Renal cortex interstitium (tissue), 11 donors: Measurements from ENCODE around the gene CGB2. TPM values are rescaled to one million over a fixed set of nuclear protein-coding genes. Genes with fewer than 3 reads are reported as not detected.
A peak's percentile ranks its signal among the peaks of the same experiment; 100 is the strongest.
"Not testable (repeated sequence)": the region's sequence is repeated elsewhere in the genome, so short reads cannot be mapped to it uniquely, and the experiment has no call there.

Experiments
- DNase-seq, 11 donors: peaks; one replicate each; pipeline ENCODE4 v3.0.0-alpha.2; 2013; ENCODE audit warnings: low read depth in 9 of 11, low spot score in 4 of 11; ENCODE audit errors: extremely low read depth in 1 of 11
- polyA plus RNA-seq, 3 donors: library from polyadenylated mRNA; unstranded; fragments of 120-200 nt; gene quantifications; one replicate each; pipeline ENCODE4 v1.2.1, GENCODE V29; 2013; ENCODE audit not compliant: insufficient read length in 3 of 3

CGB2 gene
- polyA plus RNA-seq, 3 donors: not detected

DNA sequence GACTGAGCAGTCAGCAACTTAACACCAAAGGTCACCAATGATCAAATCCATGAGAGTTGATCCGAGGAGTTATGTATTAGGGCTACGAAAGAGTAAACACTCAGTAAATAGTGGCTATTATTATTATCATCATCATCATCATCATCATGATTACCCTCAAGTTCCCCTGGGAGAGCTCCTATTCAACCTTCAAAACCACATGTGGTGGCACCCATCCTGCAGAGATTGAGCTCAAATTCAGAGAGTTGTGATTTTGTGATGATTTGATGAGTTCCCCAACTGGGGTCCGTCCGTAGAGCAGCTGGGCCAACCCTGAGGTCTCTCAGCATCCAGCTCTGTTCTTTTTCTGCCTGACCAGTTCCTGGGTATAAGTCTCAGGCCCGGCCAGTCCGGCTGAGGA is 6.6 kb upstream of the CGB2 start:
- not testable (repeated sequence) for DNase-seq

- DNase-seq: not testable (repeated sequence)
Observed at GRCh38 chr19:49025599-49025998, 6.1 kb upstream of the CGB2 start.

DNA sequence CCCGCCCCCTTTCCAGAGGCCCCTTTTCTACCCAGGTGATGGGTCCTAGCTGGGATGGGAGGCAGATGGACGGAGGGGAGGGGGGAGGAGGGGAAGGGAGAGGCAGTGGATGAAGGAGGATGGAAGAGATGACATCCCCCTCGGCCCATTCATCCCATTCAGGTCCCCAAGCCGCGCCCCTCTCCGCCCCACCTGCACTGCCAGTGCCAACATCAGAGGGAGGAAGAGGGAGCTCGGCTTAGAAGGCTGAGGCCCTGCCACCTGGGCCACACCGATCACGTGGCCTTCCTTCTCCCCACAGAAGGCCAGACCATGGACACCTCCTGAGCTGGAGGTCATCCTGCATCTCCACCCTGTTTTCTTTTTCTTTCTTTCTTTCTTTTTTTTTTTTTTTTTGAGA is 3.0 kb upstream of the CGB2 start:
- not testable (repeated sequence) for DNase-seq

DNA sequence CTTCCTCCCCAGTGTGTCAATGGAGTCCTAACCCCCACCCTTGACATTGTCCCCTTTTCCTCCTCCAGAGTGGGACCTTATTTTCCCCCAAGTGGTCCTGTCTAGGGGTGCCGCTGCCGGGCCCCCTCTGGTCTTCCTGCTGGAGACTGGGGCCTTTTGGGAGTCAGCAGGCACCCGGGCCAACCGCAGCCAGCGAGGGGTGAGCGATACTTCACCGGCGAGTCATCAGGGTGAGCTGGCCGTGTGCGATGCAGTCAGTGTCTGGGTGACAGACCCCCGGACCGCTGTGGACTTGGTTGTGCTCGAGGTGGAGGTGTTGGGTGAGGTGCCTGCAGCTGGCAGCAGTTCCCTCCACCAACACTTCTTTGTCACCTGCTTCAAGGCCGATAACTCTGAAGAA is 1.9 kb upstream of the CGB2 start:
- DNase-seq: not testable (repeated sequence)

DNA sequence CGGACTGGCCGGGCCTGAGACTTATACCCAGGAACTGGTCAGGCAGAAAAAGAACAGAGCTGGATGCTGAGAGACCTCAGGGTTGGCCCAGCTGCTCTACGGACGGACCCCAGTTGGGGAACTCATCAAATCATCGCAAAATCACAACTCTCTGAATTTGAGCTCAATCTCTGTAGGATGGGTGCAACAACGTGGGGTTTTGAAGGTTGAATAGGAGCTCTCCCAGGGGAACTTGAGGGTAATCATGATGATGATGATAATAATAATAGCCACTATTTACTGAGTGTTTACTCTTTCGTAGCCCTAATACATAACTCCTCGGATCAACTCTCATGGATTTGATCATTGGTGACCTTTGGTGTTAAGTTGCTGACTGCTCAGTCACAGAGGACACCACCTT is 1.4 kb upstream of the CGB2 start:
- not testable (repeated sequence) for DNase-seq

DNA sequence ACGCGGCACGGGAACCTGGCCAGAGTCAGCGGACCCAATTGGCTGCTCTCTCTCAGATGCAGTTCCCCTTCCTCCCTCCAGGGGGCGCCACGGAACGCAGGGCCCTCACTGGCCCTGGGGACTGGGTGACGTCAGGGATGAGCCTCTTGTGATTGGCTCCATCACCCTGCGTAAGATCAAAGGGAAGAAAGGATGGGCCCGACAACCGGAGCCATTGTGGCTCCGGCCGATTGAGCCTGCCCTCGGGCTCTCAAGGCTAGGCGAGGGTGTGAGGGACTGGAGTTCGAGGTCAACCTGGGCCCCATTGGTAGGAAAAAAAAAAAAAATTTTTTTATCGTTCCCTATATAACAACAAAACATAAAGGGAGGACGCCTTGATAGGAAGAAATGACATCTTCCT is 5.1 kb downstream of the CGB2 start, which contains the start of gene CGB1:
Gene CGB1, minus strand, starts transcription at position 81 of the 400 bp plus-strand sequence. CDS start 184 bp downstream, outside the sequence.
- not testable (repeated sequence) for DNase-seq

DNA sequence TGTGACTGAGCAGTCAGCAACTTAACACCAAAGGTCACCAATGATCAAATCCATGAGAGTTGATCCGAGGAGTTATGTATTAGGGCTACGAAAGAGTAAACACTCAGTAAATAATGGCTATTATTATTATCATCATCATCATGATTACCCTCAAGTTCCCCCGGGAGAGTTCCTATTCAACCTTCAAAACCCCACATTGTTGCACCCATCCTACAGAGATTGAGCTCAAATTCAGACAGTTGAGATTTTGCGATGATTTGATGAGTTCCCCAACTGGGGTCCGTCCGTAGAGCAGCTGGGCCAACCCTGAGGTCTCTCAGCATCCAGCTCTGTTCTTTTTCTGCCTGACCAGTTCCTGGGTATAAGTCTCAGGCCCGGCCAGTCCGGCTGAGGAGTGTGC is 6.4 kb downstream of the CGB2 start:
- DNase-seq: not testable (repeated sequence)

DNA sequence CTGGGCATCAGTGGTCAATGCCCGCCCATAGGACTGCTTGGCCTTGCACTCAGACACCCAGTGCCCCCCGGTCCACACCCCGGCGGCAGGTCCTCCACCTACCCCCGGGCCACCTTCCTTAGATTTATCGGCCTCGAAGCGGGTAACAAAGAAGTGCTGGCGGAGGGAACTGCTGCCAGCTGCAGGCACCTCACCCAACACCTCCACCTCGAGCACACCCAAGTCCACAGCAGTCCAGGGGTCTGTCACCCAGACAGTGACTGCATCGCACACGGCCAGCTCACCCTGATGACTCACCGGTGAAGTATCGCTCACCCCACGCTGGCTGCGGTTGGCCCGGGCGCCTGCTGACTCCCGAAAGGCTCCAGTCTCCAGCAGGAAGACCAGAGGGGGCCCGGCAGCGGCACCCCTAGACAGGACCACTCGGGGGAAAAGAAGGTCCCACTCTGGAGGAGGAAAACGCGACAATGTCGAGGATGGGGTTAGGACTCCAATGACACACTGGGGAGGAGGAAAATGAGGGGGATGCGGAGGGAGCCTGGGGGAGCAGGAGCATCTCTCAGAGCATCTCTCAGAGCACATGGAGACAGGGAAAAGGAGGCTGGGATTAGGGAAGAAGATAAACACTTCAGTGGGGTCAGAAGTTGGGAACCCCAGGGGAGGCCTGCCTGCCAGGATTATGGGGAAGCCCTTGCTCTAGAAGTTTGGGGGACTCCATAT is 7.0 kb downstream of the CGB2 start:
- not testable (repeated sequence) for DNase-seq

GRCh38 chr19:49039736-49040135 is 8.0 kb downstream of the CGB2 start:
- DNase-seq: not testable (repeated sequence)

DNA sequence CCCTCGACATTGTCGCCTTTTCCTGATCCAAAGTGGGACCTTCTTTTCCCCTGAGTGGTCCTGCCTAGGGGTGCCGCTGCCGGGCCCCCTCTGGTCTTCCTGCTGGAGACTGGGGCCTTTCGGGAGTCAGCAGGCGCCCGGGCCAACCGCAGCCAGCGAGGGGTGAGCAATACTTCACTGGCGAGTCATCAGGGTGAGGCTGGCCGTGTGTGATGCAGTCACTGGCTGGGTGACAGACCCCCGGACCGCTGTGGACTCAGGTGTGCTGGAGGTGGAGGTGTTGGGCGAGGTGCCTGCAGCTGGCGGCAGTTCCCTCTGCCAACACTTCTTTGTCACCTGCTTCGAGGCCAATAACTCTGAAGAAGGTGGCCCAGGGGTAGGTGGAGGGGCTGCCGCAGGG is 10.5 kb downstream of the CGB2 start:
- no peak for DNase-seq

- not testable (repeated sequence) for DNase-seq
Observed at GRCh38 chr19:49042666-49043065, 11.0 kb downstream of the CGB2 start.

- DNase-seq: not testable (repeated sequence)
Observed at GRCh38 chr19:49043548-49043947, 11.9 kb downstream of the CGB2 start, which contains the start of gene CGB5. TSS of gene CGB5 (plus strand) at chr19:49043848. CDS start at chr19:49044210, 362 bp downstream.

DNA sequence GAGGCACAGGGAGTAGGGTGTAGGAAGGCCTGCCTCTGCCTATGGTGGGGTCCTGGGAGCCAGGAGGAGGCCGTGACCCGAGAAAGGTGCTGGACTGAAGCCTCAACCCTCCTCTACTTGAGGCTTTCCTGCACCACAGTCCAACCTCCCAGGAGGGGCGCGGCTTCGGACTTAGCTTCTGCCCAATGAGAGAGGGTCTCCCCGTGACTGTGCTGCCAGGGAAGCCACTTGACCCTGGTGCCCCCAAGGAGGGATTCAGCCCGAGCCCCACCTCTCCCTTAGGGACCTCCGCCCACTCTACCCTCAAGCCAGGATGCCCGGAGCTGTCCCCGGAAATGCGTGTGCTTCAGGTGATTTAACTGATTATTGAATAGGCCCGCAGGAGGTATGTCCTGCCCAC is 17.3 kb downstream of the CGB2 start, which contains the start of gene CGB8:
Gene CGB8, minus strand, starts transcription at position 101 of the 400 bp plus-strand sequence. CDS start 372 bp downstream, outside the sequence.
- DNase-seq: not testable (repeated sequence)

DNA sequence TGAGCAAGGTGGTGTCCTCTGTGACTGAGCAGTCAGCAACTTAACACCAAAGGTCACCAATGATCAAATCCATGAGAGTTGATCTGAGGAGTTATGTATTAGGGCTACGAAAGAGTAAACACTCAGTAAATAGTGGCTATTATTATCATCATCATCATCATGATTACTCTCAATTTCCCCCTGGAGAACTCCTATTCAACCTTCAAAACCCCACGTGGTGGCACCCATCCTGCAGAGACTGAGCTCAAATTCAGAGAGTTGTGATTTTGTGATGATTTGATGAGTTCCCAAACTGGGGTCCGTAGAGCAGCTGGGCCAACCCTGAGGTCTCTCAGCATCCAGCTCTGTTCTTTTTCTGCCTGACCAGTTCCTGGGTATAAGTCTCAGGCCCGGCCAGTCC is 18.1 kb downstream of the CGB2 start:
- DNase-seq: not testable (repeated sequence)

- DNase-seq: not testable (repeated sequence)
Observed at GRCh38 chr19:49050376-49051033, 18.8 kb downstream of the CGB2 start.

GRCh38 chr19:49056101-49056901 is 24.6 kb downstream of the CGB2 start:
- peak in 2 of 11 donors; percentile 42 to 44 for DNase-seq

DNA sequence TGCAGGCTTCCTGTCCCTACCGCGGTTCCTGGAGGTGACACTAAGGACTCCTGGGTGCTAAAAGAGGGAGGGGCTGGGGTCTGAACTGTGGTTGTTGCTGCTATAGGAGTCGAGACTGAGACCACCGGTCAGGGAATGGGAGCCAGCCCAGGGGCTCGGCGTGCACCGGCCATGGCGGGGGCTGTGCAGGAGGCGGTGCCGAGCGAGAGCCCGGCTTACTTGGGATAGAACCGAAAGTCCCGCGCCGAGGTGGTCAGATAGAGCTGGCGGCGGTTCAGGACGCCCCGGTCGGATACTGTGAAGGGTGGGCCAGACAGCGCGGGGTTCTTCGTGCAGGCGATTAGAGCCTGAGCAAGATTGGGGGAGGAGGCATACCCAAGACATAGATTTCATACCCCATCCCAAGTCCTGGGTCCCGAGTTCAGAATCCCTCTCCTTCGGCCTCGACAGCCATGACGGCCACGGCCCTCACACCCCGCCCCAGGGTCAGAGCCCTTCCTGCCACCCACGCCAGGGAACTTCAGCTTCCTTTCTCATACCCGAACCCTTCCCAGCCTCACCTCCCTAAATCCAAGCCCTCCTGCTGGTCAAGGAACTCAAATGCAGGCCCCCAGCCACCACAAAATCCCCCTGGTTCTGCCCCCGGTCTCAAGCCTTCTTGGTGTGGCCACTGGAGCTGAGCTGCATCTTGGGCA is 25.4 kb downstream of the CGB2 start:
- DNase-seq: not testable (repeated sequence)

DNA sequence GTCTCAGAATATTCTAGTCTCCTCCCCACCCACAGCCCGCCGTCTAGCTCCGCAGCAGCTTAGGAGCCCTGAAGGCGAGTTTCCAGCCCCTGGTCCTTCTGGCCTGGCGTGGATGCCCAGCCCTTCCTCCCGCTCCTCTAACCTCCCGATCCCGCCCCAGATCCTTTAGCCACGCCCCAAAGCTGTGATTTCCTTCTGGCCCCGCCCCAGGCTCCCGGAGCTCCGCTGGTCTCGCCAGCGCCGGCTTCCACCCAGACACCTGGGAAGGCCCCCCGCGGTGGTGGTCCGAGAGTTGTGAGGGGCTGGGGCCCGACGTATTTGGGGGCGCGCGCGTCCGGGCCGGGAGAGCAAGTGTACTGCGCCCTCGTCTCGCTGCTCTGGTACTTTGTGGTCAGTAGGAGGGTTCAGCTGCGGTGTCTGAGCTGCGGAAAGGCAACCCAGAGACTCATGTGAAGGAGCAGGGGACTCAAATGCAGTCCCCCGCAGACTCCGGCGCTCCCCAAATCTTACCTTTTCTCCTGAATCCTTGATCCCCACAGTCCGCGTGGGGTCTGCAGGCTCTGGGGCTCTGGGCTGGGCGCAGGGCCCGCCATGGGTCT is 26.0 kb downstream of the CGB2 start, which contains the start of gene CGB7:
Gene CGB7, minus strand, starts transcription at position 114 of the 599 bp plus-strand sequence. CDS start 2,374 bp downstream, outside the sequence.
- DNase-seq: peak in 3 of 11 donors; percentile 52 to 62 (median 53)
